ENCODE data around the gene JMJD6. TPM values are rescaled to one million over a fixed set of nuclear protein-coding genes. Genes with fewer than 3 reads are reported as not detected.
A peak's percentile ranks its signal among the peaks of the same experiment; 100 is the strongest.
"Not testable (repeated sequence)": the region's sequence is repeated elsewhere in the genome, so short reads cannot be mapped to it uniquely, and the experiment has no call there.

The JMJD6 gene
- total RNA-seq, 1 donor from 2014 or later = 39.0 TPM

GRCh38 chr17:76710863-76711611 lies 15.4 kb downstream of the JMJD6 start, which contains the start of gene MXRA7:
Gene MXRA7 (minus strand): TSS chr17:76710965. CDS start chr17:76710946, 19 bp downstream.
- Mint-ChIP-seq H3K27me3 (ENCODE audit: unreplicated experiment) (peaks cover 11% of the 10 kb centered on the region), H3K36me3 (ENCODE audit: unreplicated experiment) (no peaks in the 10 kb centered on the region)

GRCh38 chr17:76709951-76710862 lies 16.2 kb downstream of the JMJD6 start:
- peaks cover 20% of the 10 kb centered on the region for H3K9me3 Mint-ChIP-seq (ENCODE audit: unreplicated experiment)
- DNase-seq; H3K36me3 Mint-ChIP-seq (ENCODE audit: unreplicated experiment): not testable (repeated sequence)
- peak overlapping the region; percentile 98 for H3K27ac Mint-ChIP-seq (ENCODE audit: unreplicated experiment)
- peak overlapping the region; percentile 96 for H3K4me3 Mint-ChIP-seq (ENCODE audit: unreplicated experiment)
- peaks cover 42% of the 10 kb centered on the region for H3K4me1 Mint-ChIP-seq (ENCODE audit: low read depth, unreplicated experiment)
- H3K27me3 Mint-ChIP-seq (ENCODE audit: unreplicated experiment) = peaks cover 11% of the 10 kb centered on the region

More at GRCh38 chr17:76710863-76711611, 15.4 kb downstream of the JMJD6 start, which contains the start of gene MXRA7:
- Mint-ChIP-seq H3K9me3 (ENCODE audit: unreplicated experiment) (peaks cover 18% of the 10 kb centered on the region), H3K4me1 (ENCODE audit: low read depth, unreplicated experiment) (peaks cover 42% of the 10 kb centered on the region), H3K27ac (ENCODE audit: unreplicated experiment) (peak within 1 kb of the TSS; percentile 98), H3K4me3 (ENCODE audit: unreplicated experiment) (peak within 1 kb of the TSS; percentile 96)
- no peak for TF ChIP-seq CTCF (IDR thresholded peaks at IDR 0.05; ENCODE audit: partially characterized antibody, unreplicated experiment)
- peak; percentile 80 for DNase-seq

GRCh38 chr17:76709077-76709950 lies 17.1 kb downstream of the JMJD6 start:
- peak; percentile 77 for DNase-seq
- Mint-ChIP-seq H3K9me3 (ENCODE audit: unreplicated experiment) (peaks cover 20% of the 10 kb centered on the region), H3K4me1 (ENCODE audit: low read depth, unreplicated experiment) (peaks cover 46% of the 10 kb centered on the region), H3K27ac (ENCODE audit: unreplicated experiment) (peak overlapping the region; percentile 98), H3K4me3 (ENCODE audit: unreplicated experiment) (peak overlapping the region; percentile 96), H3K36me3 (ENCODE audit: unreplicated experiment) (no peaks in the 10 kb centered on the region), H3K27me3 (ENCODE audit: unreplicated experiment) (peaks cover 11% of the 10 kb centered on the region)
- no peak for TF ChIP-seq CTCF (IDR thresholded peaks at IDR 0.05; ENCODE audit: partially characterized antibody, unreplicated experiment)

- Mint-ChIP-seq H3K9me3 (ENCODE audit: unreplicated experiment) (peaks cover 20% of the 10 kb centered on the region), H3K36me3 (ENCODE audit: unreplicated experiment) (no peaks in the 10 kb centered on the region), H3K4me1 (ENCODE audit: low read depth, unreplicated experiment) (peaks cover 37% of the 10 kb centered on the region), H3K4me3 (ENCODE audit: unreplicated experiment) (peak overlapping the region; percentile 96), H3K27ac (ENCODE audit: unreplicated experiment) (peak overlapping the region; percentile 98), H3K27me3 (ENCODE audit: unreplicated experiment) (peaks cover 11% of the 10 kb centered on the region)
- peak; percentile 49 for TF ChIP-seq CTCF (IDR thresholded peaks at IDR 0.05; ENCODE audit: partially characterized antibody, unreplicated experiment)
- DNase-seq = peak; percentile 87
Observed at GRCh38 chr17:76707985-76708807, 18.2 kb downstream of the JMJD6 start.
